ENCODE results near the gene STK16.

STK16 gene

GRCh38 chr2:219219784-219220532 is 25.3 kb upstream of the STK16 start:
- no peak overlapping the region for H3K4me3 ChIP-seq (ENCODE audit: low read depth, low read length)
- H3K27ac ChIP-seq, result no peak overlapping the region
- H3K4me1 ChIP-seq, result peaks cover 12% of the 10 kb centered on the region
- H3K9ac ChIP-seq, result no peak overlapping the region
- TF ChIP-seq CTCF (IDR thresholded peaks at IDR 0.05), result no peak
- H3K27me3 ChIP-seq (ENCODE audit: control insufficient read depth, insufficient read depth, low read length), result no peaks in the 10 kb centered on the region
- H3K79me2 ChIP-seq, result no peaks in the 10 kb centered on the region
- H2AFZ ChIP-seq, result no peak overlapping the region
- no peak overlapping the region for H3K4me2 ChIP-seq (ENCODE audit: low read length)
- no peaks in the 10 kb centered on the region for H3K9me3 ChIP-seq (ENCODE audit: control insufficient read depth, low read length)
- no peaks in the 10 kb centered on the region for H3K36me3 ChIP-seq (ENCODE audit: control insufficient read depth, insufficient read depth, low read length)

- Histone ChIP-seq H3K4me3 (ENCODE audit: low read depth, low read length) (no peak overlapping the region), H3K36me3 (ENCODE audit: control insufficient read depth, insufficient read depth, low read length) (no peaks in the 10 kb centered on the region), H3K4me1 (peaks cover 12% of the 10 kb centered on the region), H3K79me2 (no peaks in the 10 kb centered on the region), H3K9me3 (ENCODE audit: control insufficient read depth, low read length) (no peaks in the 10 kb centered on the region), H3K4me2 (ENCODE audit: low read length) (no peak overlapping the region), H3K9ac (no peak overlapping the region), H2AFZ (no peak overlapping the region), H3K27me3 (ENCODE audit: control insufficient read depth, insufficient read depth, low read length) (no peaks in the 10 kb centered on the region), H3K27ac (no peak overlapping the region)
- TF ChIP-seq CTCF (IDR thresholded peaks at IDR 0.05), result no peak
These were observed 24.5 kb upstream of the STK16 start for GRCh38 chr2:219220652-219221402.

GRCh38 chr2:219221957-219222518 is 23.2 kb upstream of the STK16 start:
- no peak overlapping the region for H3K4me3 ChIP-seq (ENCODE audit: low read depth, low read length)
- H3K9me3 ChIP-seq (ENCODE audit: control insufficient read depth, low read length), result no peaks in the 10 kb centered on the region
- H3K27ac ChIP-seq, result no peak overlapping the region
- TF ChIP-seq CTCF (IDR thresholded peaks at IDR 0.05), result no peak
- H3K4me2 ChIP-seq (ENCODE audit: low read length), result no peak overlapping the region
- H3K79me2 ChIP-seq, result no peaks in the 10 kb centered on the region
- no peaks in the 10 kb centered on the region for H3K36me3 ChIP-seq (ENCODE audit: control insufficient read depth, insufficient read depth, low read length)
- H3K27me3 ChIP-seq (ENCODE audit: control insufficient read depth, insufficient read depth, low read length), result no peaks in the 10 kb centered on the region
- no peak overlapping the region for H2AFZ ChIP-seq
- H3K4me1 ChIP-seq, result peaks cover 12% of the 10 kb centered on the region
- H3K9ac ChIP-seq, result no peak overlapping the region

GRCh38 chr2:219223831-219224610 is 21.3 kb upstream of the STK16 start:
- peaks cover 8% of the 10 kb centered on the region for H3K4me1 ChIP-seq
- H3K4me3 ChIP-seq (ENCODE audit: low read depth, low read length), result no peak overlapping the region
- no peaks in the 10 kb centered on the region for H3K9me3 ChIP-seq (ENCODE audit: control insufficient read depth, low read length)
- H3K4me2 ChIP-seq (ENCODE audit: low read length), result no peak overlapping the region
- H2AFZ ChIP-seq, result no peak overlapping the region
- H3K79me2 ChIP-seq, result peaks cover 13% of the 10 kb centered on the region
- no peaks in the 10 kb centered on the region for H3K27me3 ChIP-seq (ENCODE audit: control insufficient read depth, insufficient read depth, low read length)
- no peak for TF ChIP-seq CTCF (IDR thresholded peaks at IDR 0.05)
- H3K27ac ChIP-seq, result no peak overlapping the region
- H3K36me3 ChIP-seq (ENCODE audit: control insufficient read depth, insufficient read depth, low read length), result no peaks in the 10 kb centered on the region
- H3K9ac ChIP-seq, result no peak overlapping the region
